K562 (cell line): ENCODE measurements around the gene ILF2. TPM values are rescaled to one million over a fixed set of nuclear protein-coding genes. Genes with fewer than 3 reads are reported as not detected.

ENCODE experiments used
- ATAC-seq: fragments of 200-7000 bp; cut with Tn5 transposase; 3 replicates; pipeline ENCODE4 v1.9.1; 2020; ENCODE audit warnings: moderate library complexity
- BruUV-seq: library from RNA; stranded (reverse); fragments of 400-500 nt; replicated peaks from 2 replicates; lab custom pipeline; 2021; lab: Mats Ljungman, UMichigan
- CTCF ChIA-PET: fragments of 300-600 bp; formaldehyde crosslinking; extraction: SDS; loops from one replicate; lab custom pipeline; 2021; ENCODE audit warnings: low intra/inter-chr PET ratio; lab: Yijun Ruan, JAX
- POLR2A ChIA-PET: fragments of 300-600, 350-650 bp; sonication (Branson Sonifier 250); formaldehyde crosslinking; extraction: SDS; loops from one replicate; lab custom pipeline; 2021; ENCODE audit warnings: antibody characterized with exemption, inconsistent platforms; lab: Yijun Ruan, JAX
- DNase-seq, 4 experiments: peaks; one replicate each; pipeline versions ENCODE4 v3.0.0 to v3.0.0-alpha.2; 2011 to 2018; ENCODE audit warnings: low spot score in 3 of 4, mixed read lengths in 3 of 4; ENCODE audit errors: extremely low read depth in 1 of 4
- FAIRE-seq: peaks from 2 replicates; lab custom pipeline; 2011; peaks lifted over from hg19 to GRCh38; lab: Jason Lieb, UNC
- H2AFZ ChIP-seq: 2 replicates; pipeline ENCODE4 v1.6.0; 2011; ENCODE audit warnings: low read depth, low read length, control low read depth, inconsistent platforms
- H3K27ac ChIP-seq: fragments of 200-600 bp; 3 replicates; pipeline ENCODE4 v1.8.0; 2011; ENCODE audit warnings: low read depth, mild to moderate bottlenecking, control low read depth, inconsistent platforms, low read length, moderate library complexity, mixed read lengths; ENCODE audit errors: extremely low read depth
- H3K27me3 ChIP-seq, 2 experiments: fragments of 300-600 bp in 1 of 2; 2 replicates in 1 of 2; 3 replicates in 1 of 2; pipeline versions ENCODE4 v1.6.0 to v1.8.0; 2011; ENCODE audit warnings: inconsistent platforms in 2 of 2, low read length in 2 of 2, mild to moderate bottlenecking in 1 of 2, mixed read lengths in 1 of 2, moderate library complexity in 1 of 2; ENCODE audit not compliant: control insufficient read depth in 2 of 2, insufficient read depth in 2 of 2
- H3K36me3 ChIP-seq: fragments of 300-600 bp; 3 replicates; pipeline ENCODE4 v1.8.0; 2011; ENCODE audit warnings: mild to moderate bottlenecking, low read length, inconsistent platforms; ENCODE audit not compliant: control insufficient read depth, insufficient read depth
- H3K4me1 ChIP-seq, 2 experiments: fragments of 200-600 bp in 1 of 2; replicated peaks in 1 of 2; 2 replicates in 1 of 2; 3 replicates in 1 of 2; pipeline versions ENCODE4 v1.5.1 to v1.8.0; 2011; ENCODE audit warnings: inconsistent platforms in 2 of 2, low read length in 2 of 2, mild to moderate bottlenecking in 1 of 2, mixed read lengths in 1 of 2, moderate library complexity in 1 of 2; ENCODE audit not compliant: control insufficient read depth in 2 of 2, insufficient read depth in 2 of 2
- H3K4me2 ChIP-seq: 2 replicates; pipeline ENCODE4 v1.6.1; 2011; ENCODE audit warnings: low read length, control low read depth, inconsistent platforms, mixed read lengths; ENCODE audit not compliant: insufficient read depth
- H3K4me3 ChIP-seq: fragments of 200-600 bp; sonication (generic), shearing (Covaris generic); 2 replicates; pipeline ENCODE4 v1.5.1; 2016; ENCODE audit warnings: control low read depth, inconsistent platforms
- H3K79me2 ChIP-seq: fragments of 200-600 bp; 3 replicates; pipeline ENCODE4 v1.8.0; 2011; ENCODE audit warnings: low read length, inconsistent platforms; ENCODE audit not compliant: control insufficient read depth, insufficient read depth
- H3K9ac ChIP-seq, 2 experiments: 2 replicates each; pipeline versions ENCODE4 v1.6.0 to v1.6.1; 2011; ENCODE audit warnings: low read depth in 2 of 2, low read length in 2 of 2, control low read depth in 1 of 2, inconsistent platforms in 1 of 2, mild to moderate bottlenecking in 1 of 2, mixed read lengths in 1 of 2; ENCODE audit not compliant: insufficient read depth in 1 of 2
- H3K9me1 ChIP-seq: one replicate; pipeline ENCODE4 v1.6.0; 2011; ENCODE audit warnings: inconsistent platforms, mild to moderate bottlenecking, low read length, moderate library complexity; ENCODE audit not compliant: control insufficient read depth, insufficient read depth
- H3K9me3 ChIP-seq: replicated peaks from 2 replicates; pipeline ENCODE4 v1.5.1; 2011; ENCODE audit warnings: low read depth, low read length, inconsistent platforms; ENCODE audit not compliant: control insufficient read depth, insufficient read depth
- H4K20me1 ChIP-seq: replicated peaks from 2 replicates; pipeline ENCODE4 v1.6.1; 2011; ENCODE audit warnings: low read length, inconsistent platforms, mixed read lengths; ENCODE audit not compliant: control insufficient read depth, insufficient read depth
- WGBS: fragments of 100-300 bp; shearing (Covaris generic); methylation state at CpG from one replicate; pipeline ENCODE4 v1.1.6; 2016; ENCODE audit warnings: low coverage, mixed read lengths; ENCODE audit not compliant: insufficient coverage; ENCODE audit errors: missing lambda C conversion rate; 5-methylcytosine and 5-hydroxymethylcytosine counted together
- in situ Hi-C: fragments of 300-500 bp; cut with MboI; formaldehyde crosslinking; loops from 4 replicates; pipeline ENCODE4 v1.15.0; 2018; ENCODE audit warnings: inconsistent platforms, mixed read lengths
- intact Hi-C: fragments of 100-400 bp; cut with micrococcal nuclease; formaldehyde crosslinking; loops from 2 replicates; pipeline ENCODE4 v1.14.2; 2022
- polyA plus RNA-seq, 8 experiments: library from polyadenylated mRNA; depleted of rRNA in 4 of 8; stranded (reverse) in 5 of 8; unstranded in 3 of 8; fragments of >200 nt; fragmentation: Nextera tagmentation in 2 of 8; fragmentation: Illumina TruSeq in 1 of 8; extraction: Ambion mirVana in 2 of 8; extraction: Trizol in 1 of 8; gene quantifications; 2 replicates each; pipeline versions ENCODE4 v1.2.1 to v1.2.3, GENCODE V29; 2011 to 2014; ENCODE audit warnings: inconsistent platforms in 1 of 8, missing spikeins in 1 of 8
- total RNA-seq, 7 experiments: library from RNA; depleted of rRNA in 6 of 7; stranded (reverse); fragments of >200 nt in 6 of 7; fragmentation: Illumina TruSeq in 2 of 7; extraction: Trizol in 2 of 7; gene quantifications; 2 replicates each; pipeline versions ENCODE4 v1.2.1 to v1.2.3, GENCODE V29; 2011 to 2021; ENCODE audit warnings: low replicate concordance in 1 of 7
- TF ChIP-seq, protein P1 (sequence below): sonication (generic); formaldehyde crosslinking; IDR thresholded peaks from 2 replicates; pipeline ENCODE4 v1.9.0; 2022; ENCODE audit warnings: mild to moderate bottlenecking, missing genetic modification reagents
- TF ChIP-seq, protein P2 (sequence below): fragments of 250-450 bp; sonication (Bioruptor Pico); IDR thresholded peaks from 2 replicates; pipeline ENCODE4 v1.4.0; 2020; ENCODE audit warnings: mild to moderate bottlenecking, moderate library complexity

The ILF2 gene
- total and polyA plus RNA-seq, 9 of the 15 experiments (the other 6 are each of a cell fraction or from before 2014, with no cell fraction given) = 282 to 726 (median 474) TPM

DNA sequence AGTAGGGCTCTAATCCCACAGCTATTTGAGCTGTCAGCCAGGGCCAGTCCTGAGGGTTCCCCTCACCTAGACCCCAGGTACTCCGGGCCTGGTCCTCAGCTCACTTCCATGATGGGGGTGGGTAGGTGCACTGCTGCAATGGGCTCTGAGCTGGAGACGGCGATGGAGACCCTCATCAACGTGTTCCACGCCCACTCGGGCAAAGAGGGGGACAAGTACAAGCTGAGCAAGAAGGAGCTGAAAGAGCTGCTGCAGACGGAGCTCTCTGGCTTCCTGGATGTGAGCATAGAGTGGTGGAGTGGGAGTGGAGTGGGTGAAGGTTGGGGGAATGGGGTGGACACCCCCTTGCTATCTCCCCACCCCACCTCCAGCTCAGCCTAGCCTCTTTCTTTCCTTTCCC lies 40.4 kb downstream of the ILF2 start:
- no peak for FAIRE-seq
- POLR2A ChIA-PET = interaction anchor here (0.5 to 4.3 kb wide), 5 partner anchors 13 to 233 kb away, joined by 3 to 18 read pairs (median 3); partner anchors contain the start of gene S100A14
- in situ Hi-C loops = no loop called here
- H3K4me2 ChIP-seq = no peak overlapping the region
- H4K20me1 ChIP-seq = no peaks in the 10 kb centered on the region
- peaks cover 4% of the 10 kb centered on the region; the same call in 2 of the 3 replicates for H3K36me3 ChIP-seq
- no TSS peak for BruUV-seq
- H3K27ac ChIP-seq = no peak overlapping the region
- WGBS = 64% methylated on average over 7 of the region's 7 CpGs
- peaks cover 31 to 53% of the 10 kb centered on the region in 2 experiments for H3K4me1 ChIP-seq
- H3K27me3 ChIP-seq = no peaks in the 10 kb centered on the region
- H2AFZ ChIP-seq = no peak overlapping the region
- TF ChIP-seq, protein P1, sequence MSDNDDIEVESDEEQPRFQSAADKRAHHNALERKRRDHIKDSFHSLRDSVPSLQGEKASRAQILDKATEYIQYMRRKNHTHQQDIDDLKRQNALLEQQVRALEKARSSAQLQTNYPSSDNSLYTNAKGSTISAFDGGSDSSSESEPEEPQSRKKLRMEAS = 0 out of 2 replicates have a peak, but pooled peaks have one; percentile 19
- TF ChIP-seq, protein P2, sequence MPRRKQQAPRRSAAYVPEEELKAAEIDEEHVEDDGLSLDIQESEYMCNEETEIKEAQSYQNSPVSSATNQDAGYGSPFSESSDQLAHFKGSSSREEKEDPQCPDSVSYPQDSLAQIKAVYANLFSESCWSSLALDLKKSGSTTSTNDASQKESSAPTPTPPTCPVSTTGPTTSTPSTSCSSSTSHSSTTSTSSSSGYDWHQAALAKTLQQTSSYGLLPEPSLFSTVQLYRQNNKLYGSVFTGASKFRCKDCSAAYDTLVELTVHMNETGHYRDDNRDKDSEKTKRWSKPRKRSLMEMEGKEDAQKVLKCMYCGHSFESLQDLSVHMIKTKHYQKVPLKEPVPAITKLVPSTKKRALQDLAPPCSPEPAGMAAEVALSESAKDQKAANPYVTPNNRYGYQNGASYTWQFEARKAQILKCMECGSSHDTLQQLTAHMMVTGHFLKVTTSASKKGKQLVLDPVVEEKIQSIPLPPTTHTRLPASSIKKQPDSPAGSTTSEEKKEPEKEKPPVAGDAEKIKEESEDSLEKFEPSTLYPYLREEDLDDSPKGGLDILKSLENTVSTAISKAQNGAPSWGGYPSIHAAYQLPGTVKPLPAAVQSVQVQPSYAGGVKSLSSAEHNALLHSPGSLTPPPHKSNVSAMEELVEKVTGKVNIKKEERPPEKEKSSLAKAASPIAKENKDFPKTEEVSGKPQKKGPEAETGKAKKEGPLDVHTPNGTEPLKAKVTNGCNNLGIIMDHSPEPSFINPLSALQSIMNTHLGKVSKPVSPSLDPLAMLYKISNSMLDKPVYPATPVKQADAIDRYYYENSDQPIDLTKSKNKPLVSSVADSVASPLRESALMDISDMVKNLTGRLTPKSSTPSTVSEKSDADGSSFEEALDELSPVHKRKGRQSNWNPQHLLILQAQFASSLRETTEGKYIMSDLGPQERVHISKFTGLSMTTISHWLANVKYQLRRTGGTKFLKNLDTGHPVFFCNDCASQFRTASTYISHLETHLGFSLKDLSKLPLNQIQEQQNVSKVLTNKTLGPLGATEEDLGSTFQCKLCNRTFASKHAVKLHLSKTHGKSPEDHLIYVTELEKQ (CRISPR knock-in tag) = no peak
- TF ChIP-seq, all 486 proteins: peak for 1
- peak overlapping the region in 1 of 2 experiments; percentile 39; a peak in 1 of 4 replicates for H3K9ac ChIP-seq
- DNase-seq (no peak), ATAC-seq (no peak)
- intact Hi-C loops = loop anchor here (5.0 kb wide), 1 partner anchor 98 kb away; no protein-coding TSS in a partner anchor
- H3K9me3 ChIP-seq = no peaks in the 10 kb centered on the region
- peaks cover 22% of the 10 kb centered on the region for H3K79me2 ChIP-seq
- CTCF ChIA-PET = no interaction called here
- H3K9me1 ChIP-seq = no peaks in the 10 kb centered on the region
- H3K4me3 ChIP-seq = no peak overlapping the region
